ENCODE data around the gene PCBP3. TPM values are rescaled to one million over a fixed set of nuclear protein-coding genes. Genes with fewer than 3 reads are reported as not detected.
"Not testable (repeated sequence)": the region's sequence is repeated elsewhere in the genome, so short reads cannot be mapped to it uniquely, and the experiment has no call there.

PCBP3 gene
- total RNA-seq, 1 donor from 2014 or later: 3.8 TPM

GRCh38 chr21:45598666-45599065, 44.9 kb upstream of the PCBP3 start:
- Histone ChIP-seq H3K4me3 (no peak overlapping the region), H3K9me3 (no peaks in the 10 kb centered on the region), H3K27ac (no peak overlapping the region), H3K27me3 (peaks cover 17% of the 10 kb centered on the region), H3K36me3 (no peaks in the 10 kb centered on the region), H3K4me1 (no peaks in the 10 kb centered on the region)
- TF ChIP-seq, protein P1, sequence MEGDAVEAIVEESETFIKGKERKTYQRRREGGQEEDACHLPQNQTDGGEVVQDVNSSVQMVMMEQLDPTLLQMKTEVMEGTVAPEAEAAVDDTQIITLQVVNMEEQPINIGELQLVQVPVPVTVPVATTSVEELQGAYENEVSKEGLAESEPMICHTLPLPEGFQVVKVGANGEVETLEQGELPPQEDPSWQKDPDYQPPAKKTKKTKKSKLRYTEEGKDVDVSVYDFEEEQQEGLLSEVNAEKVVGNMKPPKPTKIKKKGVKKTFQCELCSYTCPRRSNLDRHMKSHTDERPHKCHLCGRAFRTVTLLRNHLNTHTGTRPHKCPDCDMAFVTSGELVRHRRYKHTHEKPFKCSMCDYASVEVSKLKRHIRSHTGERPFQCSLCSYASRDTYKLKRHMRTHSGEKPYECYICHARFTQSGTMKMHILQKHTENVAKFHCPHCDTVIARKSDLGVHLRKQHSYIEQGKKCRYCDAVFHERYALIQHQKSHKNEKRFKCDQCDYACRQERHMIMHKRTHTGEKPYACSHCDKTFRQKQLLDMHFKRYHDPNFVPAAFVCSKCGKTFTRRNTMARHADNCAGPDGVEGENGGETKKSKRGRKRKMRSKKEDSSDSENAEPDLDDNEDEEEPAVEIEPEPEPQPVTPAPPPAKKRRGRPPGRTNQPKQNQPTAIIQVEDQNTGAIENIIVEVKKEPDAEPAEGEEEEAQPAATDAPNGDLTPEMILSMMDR (IDR thresholded peaks at IDR 0.05): no peak
- DNase-seq (peak; percentile 41), ATAC-seq (no peak)
- intact Hi-C loops (cut with DNase I): no loop called here

- ATAC-seq: no peak
- Histone ChIP-seq H3K9me3 (no peaks in the 10 kb centered on the region), H3K36me3 (no peaks in the 10 kb centered on the region), H3K4me3 (no peak overlapping the region), H3K27me3 (peaks cover 17% of the 10 kb centered on the region), H3K27ac (no peak overlapping the region), H3K4me1 (no peaks in the 10 kb centered on the region)
- TF ChIP-seq, protein P1 (IDR thresholded peaks at IDR 0.05): no peak
- DNase-seq: peak; percentile 54
- intact Hi-C loops (cut with DNase I): no loop called here
Observed at GRCh38 chr21:45599146-45599581, 44.4 kb upstream of the PCBP3 start.

DNA sequence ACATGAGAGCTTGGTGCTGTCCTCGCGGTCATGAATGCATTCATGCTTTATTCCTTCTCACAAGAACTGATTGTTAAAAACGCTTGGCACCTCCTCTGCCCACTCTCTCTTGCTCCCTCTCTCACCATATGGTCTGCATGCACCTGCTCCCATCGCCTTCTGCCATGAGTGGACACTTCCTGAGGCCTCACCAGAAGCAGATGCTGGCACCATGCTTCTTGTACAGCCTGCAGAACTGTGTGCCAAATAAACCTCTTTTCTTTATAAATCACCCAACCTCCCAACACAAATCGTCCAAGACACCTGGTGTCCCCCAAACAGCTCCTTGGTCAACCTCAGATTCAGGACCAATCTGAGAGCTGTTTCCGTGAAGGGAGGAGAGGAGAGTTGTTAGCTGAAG, 43.3 kb upstream of the PCBP3 start:
- ATAC-seq: no peak

DNA sequence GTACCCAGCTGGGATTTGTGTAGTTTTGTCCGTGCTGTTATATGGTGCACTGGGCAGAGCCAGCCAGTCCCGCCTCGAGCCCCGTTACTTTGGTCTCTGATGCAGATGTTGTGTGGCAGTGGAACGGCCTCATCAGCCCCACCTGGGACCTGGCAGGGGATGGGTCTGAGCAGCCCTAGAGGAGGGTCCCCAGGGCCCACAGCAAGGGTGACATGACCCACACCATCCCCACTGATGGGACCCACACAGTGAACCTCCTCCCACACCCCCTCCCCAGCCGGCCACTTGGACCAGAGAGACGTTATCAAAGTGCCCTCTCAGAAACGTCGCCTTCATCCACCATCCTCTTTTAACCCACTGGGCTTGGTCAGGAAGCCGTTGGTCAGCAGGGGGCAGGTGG, 42.0 kb upstream of the PCBP3 start:
- no peak overlapping the region for H3K4me3 ChIP-seq
- no peak for ATAC-seq
- H3K27ac ChIP-seq: no peak overlapping the region
- intact Hi-C loops (cut with DNase I): no loop called here
- DNase-seq: peak; percentile 40
- H3K4me1 ChIP-seq: no peaks in the 10 kb centered on the region
- TF ChIP-seq, protein P1 (IDR thresholded peaks at IDR 0.05): no peak
- no peaks in the 10 kb centered on the region for H3K9me3 ChIP-seq
- no peaks in the 10 kb centered on the region for H3K36me3 ChIP-seq
- H3K27me3 ChIP-seq: no peaks in the 10 kb centered on the region

More for the DNA sequence above, 43.3 kb upstream of the PCBP3 start:
- H3K9me3 ChIP-seq: no peaks in the 10 kb centered on the region
- no peaks in the 10 kb centered on the region for H3K36me3 ChIP-seq
- H3K27ac ChIP-seq: no peak overlapping the region
- TF ChIP-seq, protein P1 (IDR thresholded peaks at IDR 0.05): no peak
- H3K4me1 ChIP-seq: no peaks in the 10 kb centered on the region
- no peak overlapping the region for H3K4me3 ChIP-seq
- H3K27me3 ChIP-seq: peaks cover 11% of the 10 kb centered on the region
- intact Hi-C loops (cut with DNase I): no loop called here
- DNase-seq: peak; percentile 1

GRCh38 chr21:45602106-45602505, 41.4 kb upstream of the PCBP3 start:
- no peaks in the 10 kb centered on the region for H3K9me3 ChIP-seq
- H3K27ac ChIP-seq: no peak overlapping the region
- H3K4me3 ChIP-seq: no peak overlapping the region
- intact Hi-C loops (cut with DNase I): no loop called here
- peak; percentile 6 for DNase-seq
- no peak for ATAC-seq
- H3K36me3 ChIP-seq: no peaks in the 10 kb centered on the region
- H3K27me3 ChIP-seq: no peaks in the 10 kb centered on the region
- TF ChIP-seq, protein P1 (IDR thresholded peaks at IDR 0.05): no peak
- no peaks in the 10 kb centered on the region for H3K4me1 ChIP-seq

DNA sequence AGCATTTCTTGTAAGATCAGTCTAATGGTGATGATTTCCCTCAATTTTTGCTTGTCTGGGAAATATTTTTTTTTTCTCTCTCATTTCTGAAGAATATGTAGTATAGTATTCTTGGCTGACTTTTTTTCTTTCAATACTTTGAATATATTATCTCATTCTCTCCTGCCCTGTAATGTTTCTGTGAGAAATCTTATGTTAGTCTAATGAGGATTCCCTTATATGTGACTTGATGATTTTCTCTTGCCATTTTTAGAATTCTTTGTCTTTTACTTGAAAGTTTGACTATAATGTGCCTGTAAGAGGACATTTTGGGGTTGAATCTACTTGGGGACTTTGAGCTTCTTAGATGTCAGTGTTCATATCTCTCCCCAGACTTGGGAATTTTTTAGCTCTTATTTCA, 40.0 kb upstream of the PCBP3 start:
- Histone ChIP-seq H3K4me1 (no peaks in the 10 kb centered on the region), H3K27ac (no peak overlapping the region), H3K36me3 (no peaks in the 10 kb centered on the region), H3K27me3 (no peaks in the 10 kb centered on the region), H3K9me3 (no peaks in the 10 kb centered on the region), H3K4me3 (no peak overlapping the region)
- intact Hi-C loops (cut with DNase I): no loop called here
- TF ChIP-seq, protein P1 (IDR thresholded peaks at IDR 0.05): no peak
- ATAC-seq (no peak), DNase-seq (no peak)

DNA sequence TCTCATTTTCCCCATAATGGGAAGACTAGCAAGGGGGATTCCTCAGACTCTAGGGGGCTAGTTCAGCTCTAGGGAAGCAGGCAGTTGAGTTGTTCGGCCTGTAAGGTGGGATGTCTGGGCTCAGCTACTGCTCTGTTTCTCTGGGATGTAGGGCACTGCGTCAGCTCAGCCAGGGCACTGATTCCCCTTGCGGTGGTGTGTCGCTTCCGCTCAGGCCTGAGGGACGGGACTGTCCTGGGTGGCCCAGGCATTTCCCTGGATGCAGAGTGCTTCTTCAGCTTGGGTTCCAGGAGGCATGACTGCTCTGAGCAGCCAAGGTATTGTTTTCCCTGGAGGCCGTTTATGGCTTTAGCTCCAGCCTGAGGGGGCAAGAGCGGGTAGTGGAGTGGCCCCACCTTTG, 38.8 kb upstream of the PCBP3 start:
- intact Hi-C loops (cut with DNase I); H3K4me3 ChIP-seq; H3K4me1 ChIP-seq; ATAC-seq; H3K27ac ChIP-seq; H3K27me3 ChIP-seq; H3K36me3 ChIP-seq; H3K9me3 ChIP-seq: not testable (repeated sequence)
- peak; percentile 31 for DNase-seq
